ENCODE results near the gene GIMAP1.

The GIMAP1 gene

GRCh38 chr7:150751702-150752101 lies 35.3 kb downstream of the GIMAP1 start:
- DNase-seq, result no peak

DNA sequence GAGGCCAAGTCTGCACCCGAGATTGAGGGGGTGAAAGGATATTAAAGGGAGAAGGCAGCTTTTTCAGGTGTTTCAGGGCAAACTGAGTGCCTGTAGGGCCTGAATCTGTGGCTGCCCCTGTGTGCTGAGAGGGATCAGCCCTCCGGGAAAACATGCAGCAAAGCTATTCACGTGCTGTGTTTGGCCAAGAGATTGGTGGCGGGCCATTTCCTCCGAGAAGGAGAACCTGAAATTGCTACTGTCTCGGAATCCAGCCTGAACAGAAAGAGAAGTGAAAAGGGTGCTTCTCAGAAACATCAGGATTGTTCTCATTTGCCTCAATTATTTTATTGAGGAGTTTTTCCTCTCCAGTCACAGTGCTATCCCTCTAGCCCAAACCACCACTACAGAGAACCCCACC lies 36.8 kb downstream of the GIMAP1 start:
- DNase-seq, result no peak

- DNase-seq, result no peak
Measured at GRCh38 chr7:150753826-150754603, 37.6 kb downstream of the GIMAP1 start.

DNA sequence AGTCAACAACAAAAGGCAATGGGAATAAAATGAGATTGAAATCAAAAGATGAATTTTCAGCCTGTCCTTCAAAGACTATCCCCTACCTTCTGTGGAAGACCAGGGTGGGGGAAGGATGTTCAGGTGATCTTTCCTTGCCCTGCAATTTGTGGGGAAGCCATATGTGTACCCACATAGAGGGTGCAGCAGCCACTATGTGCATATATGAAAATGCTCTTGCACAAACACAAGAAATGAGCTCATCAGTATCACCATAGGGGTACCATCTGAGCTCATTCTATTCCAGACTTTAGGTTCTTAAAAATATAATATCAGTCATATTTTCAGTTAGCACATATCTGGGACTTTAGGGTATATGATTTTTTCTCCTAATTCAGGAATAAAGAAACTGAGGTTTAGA lies 38.5 kb downstream of the GIMAP1 start:
- no peak for DNase-seq

GRCh38 chr7:150755473-150756099 lies 39.2 kb downstream of the GIMAP1 start:
- peak; percentile 67 for DNase-seq

DNA sequence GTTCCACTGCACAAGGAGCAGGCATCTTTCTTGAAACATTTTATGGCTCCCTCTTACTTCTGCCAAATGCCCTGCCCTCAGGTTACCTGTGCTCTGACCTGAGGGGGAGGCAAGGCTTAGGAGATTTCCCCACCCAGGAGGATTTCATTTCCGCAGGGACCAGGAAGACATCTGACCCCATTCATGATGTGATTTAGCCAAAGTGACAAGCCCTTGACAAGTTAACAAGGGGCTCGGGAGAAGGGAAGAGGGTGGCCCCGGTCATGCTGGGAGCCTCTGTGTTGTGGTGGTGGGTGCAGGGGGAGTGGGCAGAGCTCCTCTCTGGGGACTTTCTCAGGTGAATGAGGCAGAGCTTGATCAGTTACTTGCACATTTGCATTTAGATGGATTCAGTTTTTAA lies 39.8 kb downstream of the GIMAP1 start:
- DNase-seq, result no peak

DNA sequence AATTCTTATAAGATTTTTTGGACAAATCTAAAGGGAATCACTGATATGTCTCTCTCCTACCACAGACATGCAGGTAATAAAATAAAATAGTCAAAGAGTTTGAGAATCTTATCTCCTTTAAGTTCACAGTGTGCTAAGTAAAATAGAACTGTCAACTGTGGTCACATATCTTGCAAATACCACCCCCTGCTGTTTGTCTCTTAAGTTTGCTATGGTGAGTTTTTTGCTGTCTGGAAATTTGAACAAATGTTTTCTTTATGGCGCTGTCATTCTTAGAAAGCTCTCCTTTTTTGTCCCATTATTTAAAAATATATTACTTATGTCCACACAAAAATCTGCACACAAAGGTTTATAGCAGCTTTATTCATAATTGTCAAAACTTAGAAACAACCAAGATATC lies 40.4 kb downstream of the GIMAP1 start:
- no peak for DNase-seq

DNA sequence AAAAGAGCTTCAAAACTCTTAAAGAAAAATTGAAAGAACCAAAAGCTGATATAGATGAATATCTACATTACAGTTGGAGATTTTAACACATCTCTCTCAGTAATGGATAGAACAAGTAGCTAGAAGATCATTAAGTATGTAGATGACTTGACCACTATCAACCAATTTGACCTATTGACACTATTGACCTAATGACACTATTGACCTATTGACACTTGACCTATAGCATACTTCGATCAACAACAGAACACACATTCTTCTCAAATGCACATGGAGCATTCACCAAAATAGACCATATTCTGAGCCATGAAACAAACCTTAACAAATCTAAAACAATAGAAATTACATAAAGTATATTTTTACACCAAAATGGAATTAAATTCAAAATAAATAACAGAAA lies 43.1 kb downstream of the GIMAP1 start:
- DNase-seq, result no peak

- no peak for DNase-seq
Measured at GRCh38 chr7:150766334-150766709, 49.9 kb downstream of the GIMAP1 start.

DNA sequence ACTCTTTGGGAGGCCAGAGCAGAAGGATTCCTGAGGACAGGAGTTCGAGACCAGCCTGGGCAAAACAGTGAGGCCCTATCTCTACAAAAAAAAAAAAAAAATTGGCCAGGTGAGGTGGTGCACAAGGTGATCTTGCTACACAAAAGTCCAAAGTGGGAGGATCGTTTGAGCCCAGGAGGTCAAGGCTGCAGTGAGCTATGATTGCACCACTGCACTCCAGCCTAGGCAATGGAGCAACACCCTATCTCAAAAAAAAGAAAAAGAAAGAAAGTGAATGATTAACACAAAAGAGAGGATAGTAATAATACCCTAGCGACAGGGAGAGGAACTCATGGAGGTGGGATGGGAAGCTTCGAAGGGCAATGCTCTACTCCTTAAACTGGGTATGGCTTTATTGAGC lies 53.4 kb downstream of the GIMAP1 start:
- DNase-seq, result no peak

Data from activated effector memory CD4-positive, alpha-beta T cell treated with Interleukin-2 at 50 U/mL for 16 hours (primary cell).